Hematopoietic multipotent progenitor cell treated with erythropoietin and hydrocortisone succinate and interleukin-3 and kit ligand, for 4 days (in vitro differentiated cells): Measurements from ENCODE around the gene CLEC19A.

ENCODE experiments used
- DNase-seq: peaks from one replicate; pipeline ENCODE4 v3.0.0-alpha.2; 2015

The CLEC19A gene

GRCh38 chr16:19285431-19285830 lies at the start of gene CLEC19A:
TSS of gene CLEC19A (plus strand) at chr16:19285731. CDS start at chr16:19285852, 121 bp downstream.
- DNase-seq, result no peak

GRCh38 chr16:19235886-19236285 lies 49.6 kb upstream of the CLEC19A start:
- no peak for DNase-seq

- no peak for DNase-seq
Measured at GRCh38 chr16:19236561-19237209, 48.8 kb upstream of the CLEC19A start.

DNA sequence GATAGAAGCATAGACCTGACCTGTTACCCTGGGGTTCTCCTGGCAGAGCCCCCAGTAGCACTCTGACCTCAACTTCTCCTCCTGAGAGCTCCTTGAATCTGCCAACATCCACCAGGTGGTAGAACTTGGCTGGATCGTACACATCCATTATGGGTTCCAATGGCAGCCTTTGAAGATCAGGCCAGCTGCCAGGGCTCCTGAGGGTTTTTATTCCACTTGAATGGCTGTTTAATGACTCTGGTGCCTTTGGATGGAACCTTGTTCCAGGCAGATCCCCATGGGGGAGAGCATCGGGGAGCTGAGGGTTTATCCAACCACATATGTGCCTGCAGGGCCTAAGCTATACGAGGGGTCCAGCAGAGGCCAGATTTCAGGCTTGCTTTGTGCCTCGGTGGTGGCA lies 47.1 kb upstream of the CLEC19A start:
- DNase-seq, result no peak

- no peak for DNase-seq
Measured at GRCh38 chr16:19239511-19240155, 45.9 kb upstream of the CLEC19A start.

DNA sequence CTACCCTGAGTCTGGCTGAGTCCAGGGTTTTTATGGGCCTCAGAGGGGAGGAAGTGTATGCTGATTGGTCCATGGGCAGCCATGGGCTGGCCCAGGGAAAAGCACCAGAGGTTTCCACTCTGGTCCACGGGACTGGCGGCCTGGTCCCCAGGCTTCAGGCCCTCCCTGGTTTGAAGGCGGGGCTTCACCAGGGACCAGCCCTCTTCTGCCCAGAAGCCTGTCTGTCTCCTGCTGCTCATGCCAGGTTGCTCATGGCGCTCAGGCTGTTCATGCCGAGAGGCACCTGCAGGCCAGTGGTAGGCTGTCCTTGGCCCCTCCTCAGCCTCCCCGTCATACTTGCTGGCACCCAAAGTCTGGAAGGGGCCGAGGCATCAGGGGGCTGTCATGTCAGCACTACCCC lies 45.0 kb upstream of the CLEC19A start:
- no peak for DNase-seq

DNA sequence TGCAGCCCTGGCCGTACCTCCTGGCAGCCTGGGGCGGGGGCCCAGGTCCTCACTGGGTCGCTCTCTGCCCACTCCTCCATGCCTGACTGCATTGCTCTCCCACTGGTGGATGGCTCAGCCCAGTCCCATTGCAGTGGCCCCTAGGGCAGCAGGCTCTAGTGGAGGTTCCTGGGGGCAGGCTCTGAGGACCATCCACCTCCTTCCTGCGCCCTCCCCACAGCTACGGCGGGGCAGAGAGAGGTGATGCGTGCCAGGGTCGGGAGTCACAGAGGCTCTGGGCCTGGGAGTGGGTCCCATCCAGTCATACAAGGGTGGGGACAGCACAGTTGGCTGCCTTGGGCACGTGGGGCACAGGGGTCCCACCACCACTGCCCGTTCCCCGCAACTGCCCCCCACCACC lies 44.0 kb upstream of the CLEC19A start:
- no peak for DNase-seq

- no peak for DNase-seq
Measured at GRCh38 chr16:19242186-19242585, 43.3 kb upstream of the CLEC19A start.

DNA sequence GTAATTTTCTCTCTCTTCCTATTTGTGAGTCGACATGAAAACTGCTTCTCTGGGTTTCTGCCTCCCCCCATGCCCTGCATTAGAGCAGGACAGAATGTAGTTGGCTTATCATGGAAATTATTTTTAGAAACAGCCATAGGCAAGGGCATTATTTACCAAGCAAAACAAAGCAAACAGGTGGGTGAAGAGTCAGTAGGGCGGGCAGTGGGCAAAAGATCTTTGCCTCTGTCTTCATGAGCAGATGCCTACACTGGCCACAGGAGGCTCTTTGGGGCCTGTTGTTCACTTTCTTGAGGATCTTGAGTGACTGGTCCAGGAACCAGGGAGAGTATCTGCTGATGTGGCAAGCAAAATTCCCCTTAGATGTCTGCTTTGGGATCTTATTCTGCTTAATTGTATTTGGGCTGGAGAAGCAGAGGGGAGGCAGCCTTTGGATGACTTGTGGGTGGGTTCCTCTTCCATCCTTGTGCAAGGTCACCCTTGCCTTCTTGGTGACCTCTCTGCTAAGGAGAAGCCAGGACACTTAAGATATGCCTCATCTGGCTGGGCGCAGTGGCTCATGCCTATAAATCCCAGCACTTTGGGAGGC lies 42.5 kb upstream of the CLEC19A start:
- no peak for DNase-seq

GRCh38 chr16:19245326-19245925 lies 40.1 kb upstream of the CLEC19A start:
- no peak for DNase-seq

- DNase-seq, result no peak
Measured at GRCh38 chr16:19252904-19253303, 32.6 kb upstream of the CLEC19A start.

GRCh38 chr16:19254611-19255010 lies 30.9 kb upstream of the CLEC19A start:
- DNase-seq, result no peak

- no peak for DNase-seq
Measured at GRCh38 chr16:19264123-19264673, 21.3 kb upstream of the CLEC19A start.

DNA sequence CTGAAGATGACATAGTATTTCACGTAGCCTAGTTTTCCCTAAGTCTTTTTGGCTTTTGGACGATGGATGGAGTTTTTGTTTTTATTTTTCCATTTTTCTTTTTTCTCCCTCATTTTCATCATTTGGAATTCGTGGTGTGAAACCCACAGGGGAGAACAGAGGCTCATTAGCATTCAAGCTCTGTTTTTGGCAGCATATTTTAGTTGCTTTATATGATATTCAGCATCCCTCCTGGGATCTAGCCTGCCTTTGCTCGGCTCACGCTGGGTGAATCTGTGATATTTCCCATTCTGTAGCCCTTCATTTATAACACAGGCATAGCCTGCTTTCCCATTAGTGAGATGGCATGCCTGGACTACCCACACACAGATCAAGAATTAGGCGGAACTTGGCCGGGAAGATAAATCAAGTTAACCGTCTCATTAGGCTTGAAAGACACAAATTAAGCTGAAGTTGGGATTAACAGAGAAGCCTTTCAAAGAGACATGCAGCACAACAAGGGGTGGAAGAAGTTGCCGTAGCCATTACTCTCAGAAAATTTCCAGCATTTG lies 20.1 kb upstream of the CLEC19A start:
- no peak for DNase-seq

DNA sequence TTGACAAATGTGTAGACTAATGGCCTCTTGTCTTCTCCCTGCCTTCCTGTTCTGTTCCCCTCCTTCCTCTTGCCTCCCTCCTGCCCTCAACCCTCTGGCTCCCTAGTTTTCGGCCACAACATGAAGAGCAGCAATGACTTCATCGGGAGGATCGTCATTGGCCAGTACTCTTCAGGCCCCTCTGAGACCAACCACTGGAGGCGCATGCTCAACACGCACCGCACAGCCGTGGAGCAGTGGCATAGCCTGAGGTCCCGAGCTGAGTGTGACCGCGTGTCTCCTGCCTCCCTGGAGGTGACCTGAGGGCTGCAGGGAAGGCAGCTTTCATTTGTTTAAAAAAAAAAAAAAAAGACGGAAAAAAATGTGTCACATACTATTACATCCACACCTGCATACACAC lies 18.8 kb upstream of the CLEC19A start:
- no peak for DNase-seq

DNA sequence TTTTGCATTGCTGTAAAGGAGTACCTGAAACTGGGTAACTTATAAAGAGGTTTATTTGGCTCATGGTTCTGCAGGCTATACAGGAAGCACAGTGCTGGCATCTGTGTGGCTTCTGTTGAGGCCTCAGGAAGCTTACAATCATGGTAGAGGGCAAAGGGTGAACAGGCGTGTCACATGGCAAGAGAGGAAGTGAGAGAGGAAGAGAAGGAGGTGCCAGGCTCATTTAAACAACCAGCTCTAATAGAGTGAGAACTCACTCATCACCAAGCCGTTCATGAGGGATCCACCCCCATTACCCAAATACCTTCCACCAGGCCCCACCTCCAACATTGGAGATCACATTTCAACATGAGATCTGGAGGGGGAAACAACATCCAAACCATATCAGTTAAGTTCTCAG lies 16.4 kb upstream of the CLEC19A start:
- DNase-seq, result peak; percentile 3

DNA sequence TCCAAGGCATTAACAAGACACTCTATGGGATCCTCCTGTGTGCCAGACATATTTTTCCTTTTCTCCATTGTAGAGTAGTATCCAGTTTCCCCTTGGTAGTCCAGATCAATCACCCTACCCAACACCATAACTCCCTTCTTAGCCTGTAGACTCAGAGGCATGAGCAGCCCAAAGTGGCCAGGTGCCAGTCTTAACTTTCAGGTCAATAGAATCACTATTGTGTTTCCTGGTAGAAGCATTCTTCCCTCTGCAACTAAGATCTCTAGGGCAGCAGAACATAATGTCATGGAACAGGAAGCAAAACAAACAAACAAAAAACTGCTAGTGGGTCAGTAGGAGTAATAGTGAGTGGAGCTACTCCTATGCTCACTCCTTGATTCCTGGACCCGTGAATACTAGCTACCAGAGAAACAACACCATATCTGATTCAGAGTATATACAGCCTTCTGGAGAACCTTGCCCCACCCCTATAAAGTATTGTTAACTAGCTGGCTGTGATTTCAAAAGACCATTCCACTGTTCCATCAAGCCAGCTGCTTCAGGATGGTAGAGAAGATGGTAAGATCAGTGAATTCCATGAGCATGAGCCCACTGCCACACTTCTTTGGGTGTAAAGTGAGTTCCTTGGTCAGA lies 11.2 kb upstream of the CLEC19A start:
- no peak for DNase-seq

- no peak for DNase-seq
Measured at GRCh38 chr16:19278403-19278802, 7.1 kb upstream of the CLEC19A start.

GRCh38 chr16:19281246-19281645 lies 4.3 kb upstream of the CLEC19A start:
- no peak for DNase-seq

- no peak for DNase-seq
Measured at GRCh38 chr16:19282101-19282500, 3.4 kb upstream of the CLEC19A start.

- no peak for DNase-seq
Measured at GRCh38 chr16:19283637-19284036, 1.9 kb upstream of the CLEC19A start.

GRCh38 chr16:19284207-19284606 lies 1.3 kb upstream of the CLEC19A start:
- no peak for DNase-seq

GRCh38 chr16:19286827-19287226 lies 1.3 kb downstream of the CLEC19A start:
- DNase-seq, result no peak
